BLaER1 (cell line): ENCODE results near the gene CLEC2D.
"Not testable (repeated sequence)": the region's sequence is repeated elsewhere in the genome, so short reads cannot be mapped to it uniquely, and the experiment has no call there.

Experiments
- H3K27ac ChIP-seq: shearing (Covaris generic); formaldehyde crosslinking; 2 replicates; pipeline ENCODE4 v1.8.1; 2022
- H3K27me3 ChIP-seq: shearing (Covaris generic); formaldehyde crosslinking; 2 replicates; pipeline ENCODE4 v1.8.1; 2022
- H3K36me3 ChIP-seq: shearing (Covaris generic); formaldehyde crosslinking; 2 replicates; pipeline ENCODE4 v1.8.1; 2022
- H3K4me1 ChIP-seq: shearing (Covaris generic); formaldehyde crosslinking; 2 replicates; pipeline ENCODE4 v1.8.1; 2022
- H3K4me2 ChIP-seq: shearing (Covaris generic); formaldehyde crosslinking; 2 replicates; pipeline ENCODE4 v1.8.1; 2022
- H3K4me3 ChIP-seq: shearing (Covaris generic); formaldehyde crosslinking; 2 replicates; pipeline ENCODE4 v1.8.1; 2022
- H3K9ac ChIP-seq: shearing (Covaris generic); formaldehyde crosslinking; 2 replicates; pipeline ENCODE4 v1.8.1; 2022
- H3K9me3 ChIP-seq: shearing (Covaris generic); formaldehyde crosslinking; 2 replicates; pipeline ENCODE4 v1.8.1; 2022
- H4K20me1 ChIP-seq: shearing (Covaris generic); formaldehyde crosslinking; 2 replicates; pipeline ENCODE4 v1.8.1; 2022
- Cebpa-rat ChIP-seq: shearing (Covaris generic); IDR thresholded peaks from 2 replicates; pipeline ENCODE4 v1.8.1; 2022

CLEC2D gene

DNA sequence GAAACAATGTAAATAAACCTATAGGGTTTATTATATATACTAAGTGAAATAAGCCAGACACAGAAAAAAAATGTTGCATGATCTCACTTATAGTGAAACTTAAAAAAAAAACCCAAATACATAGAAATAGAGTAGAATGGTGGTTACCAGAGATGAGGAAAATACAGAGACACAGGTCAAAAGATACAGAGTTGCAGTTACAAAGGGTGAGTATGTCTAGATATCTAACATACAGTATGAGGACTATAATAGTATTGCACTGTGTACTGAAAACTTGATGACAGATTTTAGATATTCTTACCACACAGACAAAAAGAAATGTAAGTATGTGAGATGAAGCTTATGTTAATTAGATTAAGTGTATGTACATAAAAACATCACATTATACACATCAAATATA is 28.1 kb downstream of the CLEC2D start:
- H3K9me3 ChIP-seq, result peaks cover 36% of the 10 kb centered on the region
- no peak overlapping the region for H3K4me3 ChIP-seq
- H3K27ac ChIP-seq, result no peak overlapping the region
- no peak overlapping the region for H3K9ac ChIP-seq
- H4K20me1 ChIP-seq, result no peaks in the 10 kb centered on the region
- no peaks in the 10 kb centered on the region for H3K27me3 ChIP-seq
- H3K36me3 ChIP-seq, result peaks cover 40% of the 10 kb centered on the region
- no peak for TF ChIP-seq Cebpa-rat
- H3K4me1 ChIP-seq, result peaks cover 13% of the 10 kb centered on the region
- no peak overlapping the region for H3K4me2 ChIP-seq

DNA sequence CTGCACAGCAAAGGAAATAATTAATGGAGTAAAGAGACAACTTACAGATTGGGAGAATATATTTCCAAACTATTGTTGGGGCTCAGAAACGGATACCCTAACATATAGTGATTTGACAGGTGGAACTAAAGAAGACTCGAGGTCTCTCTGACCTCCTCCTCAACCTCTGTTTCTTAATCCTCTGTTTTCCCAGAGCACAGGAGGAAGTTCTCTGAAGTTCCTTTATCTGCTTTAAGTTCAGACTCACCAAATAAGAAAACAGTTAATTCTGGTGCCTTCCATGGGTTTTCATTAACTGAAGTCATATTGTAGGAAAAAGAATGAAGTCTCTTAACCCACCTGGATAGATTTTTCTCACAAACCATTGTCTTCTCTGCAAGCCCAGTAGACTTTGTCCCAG is 29.2 kb downstream of the CLEC2D start:
- Histone ChIP-seq H3K27ac (no peak overlapping the region), H3K9ac (no peak overlapping the region), H4K20me1 (no peaks in the 10 kb centered on the region), H3K9me3 (peaks cover 34% of the 10 kb centered on the region), H3K4me2 (no peak overlapping the region), H3K27me3 (no peaks in the 10 kb centered on the region), H3K4me3 (no peak overlapping the region), H3K4me1 (peaks cover 15% of the 10 kb centered on the region), H3K36me3 (peaks cover 30% of the 10 kb centered on the region)
- TF ChIP-seq Cebpa-rat, result no peak

DNA sequence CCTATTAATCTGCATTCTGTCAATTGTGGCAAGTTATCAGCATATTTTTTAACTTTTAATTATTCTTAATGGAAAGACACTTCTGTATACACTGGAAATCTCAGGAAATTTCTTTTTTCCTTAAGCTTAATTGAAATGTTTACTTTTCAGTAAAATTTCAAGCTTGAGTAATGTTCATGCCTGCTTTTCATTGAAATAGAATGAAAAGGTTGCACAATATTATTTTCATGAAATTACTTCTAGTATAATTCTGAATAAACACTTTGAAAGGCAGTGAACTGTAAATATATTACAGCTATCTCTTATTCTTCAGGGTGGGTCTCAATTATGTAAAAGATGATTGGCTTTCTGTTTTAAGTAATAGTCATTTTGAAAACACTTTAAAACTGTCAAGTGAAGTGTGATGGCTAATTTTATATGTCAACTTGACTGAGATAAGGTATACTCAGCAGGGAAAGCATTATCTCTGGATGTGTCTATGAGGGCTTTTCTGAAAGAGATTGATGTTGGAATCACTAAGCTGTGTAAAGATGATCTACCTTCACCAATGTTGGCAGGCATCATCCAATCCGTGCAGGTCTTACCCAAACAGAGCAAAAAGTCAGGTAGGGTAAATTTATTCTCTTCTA is 29.9 kb downstream of the CLEC2D start:
- TF ChIP-seq Cebpa-rat, result no peak
- peaks cover 30% of the 10 kb centered on the region for H3K9me3 ChIP-seq
- peaks cover 23% of the 10 kb centered on the region for H3K36me3 ChIP-seq
- peaks cover 15% of the 10 kb centered on the region for H3K4me1 ChIP-seq
- H3K4me2 ChIP-seq, result no peak overlapping the region
- H3K27ac ChIP-seq, result no peak overlapping the region
- no peak overlapping the region for H3K9ac ChIP-seq
- no peaks in the 10 kb centered on the region for H4K20me1 ChIP-seq
- no peak overlapping the region for H3K4me3 ChIP-seq
- no peaks in the 10 kb centered on the region for H3K27me3 ChIP-seq

DNA sequence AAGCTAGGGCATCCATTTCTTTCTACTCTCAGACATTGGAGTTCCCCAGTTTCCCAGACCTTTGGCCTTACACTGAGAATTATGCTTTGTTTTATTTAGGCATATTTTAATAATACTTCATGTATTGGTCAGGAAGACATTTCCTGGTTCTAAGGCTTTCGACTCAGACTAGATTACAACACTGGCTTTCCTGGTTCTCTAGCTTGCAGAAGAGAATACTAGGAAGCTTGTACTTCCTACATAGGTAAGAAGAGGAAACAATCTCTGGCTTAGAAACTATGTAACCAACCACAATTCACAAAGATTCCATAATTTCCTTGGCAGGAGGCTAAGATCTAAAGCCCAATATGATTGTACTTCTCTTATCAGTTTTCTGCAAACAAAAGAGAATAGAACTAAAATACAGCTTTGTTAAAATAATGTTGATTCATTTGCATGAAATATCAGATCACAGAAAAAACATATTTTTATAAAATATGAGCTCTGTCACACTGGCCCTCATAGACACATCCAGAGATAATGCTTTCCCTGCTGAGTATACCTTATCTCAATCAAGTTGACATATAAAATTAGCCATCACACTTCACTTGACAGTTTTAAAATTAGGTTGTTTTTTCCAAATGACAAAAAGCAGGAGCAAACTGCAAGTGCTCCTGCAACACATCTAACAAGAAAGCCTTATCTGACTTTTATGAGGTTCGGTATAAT is 30.5 kb downstream of the CLEC2D start:
- Histone ChIP-seq H3K27me3 (no peaks in the 10 kb centered on the region), H3K36me3 (peaks cover 17% of the 10 kb centered on the region), H3K4me2 (no peak overlapping the region), H3K9ac (no peak overlapping the region), H4K20me1 (no peaks in the 10 kb centered on the region), H3K27ac (no peak overlapping the region), H3K9me3 (peaks cover 30% of the 10 kb centered on the region), H3K4me1 (peaks cover 15% of the 10 kb centered on the region), H3K4me3 (no peak overlapping the region)
- TF ChIP-seq Cebpa-rat, result no peak

DNA sequence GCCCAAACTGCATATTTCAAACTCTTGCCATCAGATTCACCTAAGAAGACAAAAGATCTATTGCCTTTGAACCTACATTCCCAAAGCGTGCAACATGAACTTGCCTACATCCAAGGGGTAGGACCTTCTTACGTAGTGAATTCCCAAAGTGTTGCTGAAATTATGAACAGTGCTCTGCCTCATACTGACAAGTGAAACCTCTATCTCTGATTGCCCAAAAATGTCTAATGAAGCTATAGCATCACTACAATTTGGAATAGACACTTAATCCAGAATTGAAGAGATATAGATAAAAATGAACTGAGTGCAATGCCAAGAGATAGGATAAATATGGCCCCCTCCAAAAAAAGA is 31.1 kb downstream of the CLEC2D start:
- H3K4me1 ChIP-seq, result peaks cover 15% of the 10 kb centered on the region
- H3K27ac ChIP-seq, result no peak overlapping the region
- peaks cover 28% of the 10 kb centered on the region for H3K9me3 ChIP-seq
- no peak overlapping the region for H3K4me3 ChIP-seq
- no peaks in the 10 kb centered on the region for H4K20me1 ChIP-seq
- no peaks in the 10 kb centered on the region for H3K27me3 ChIP-seq
- H3K9ac ChIP-seq, result no peak overlapping the region
- H3K4me2 ChIP-seq, result no peak overlapping the region
- H3K36me3 ChIP-seq, result peaks cover 11% of the 10 kb centered on the region
- no peak for TF ChIP-seq Cebpa-rat

DNA sequence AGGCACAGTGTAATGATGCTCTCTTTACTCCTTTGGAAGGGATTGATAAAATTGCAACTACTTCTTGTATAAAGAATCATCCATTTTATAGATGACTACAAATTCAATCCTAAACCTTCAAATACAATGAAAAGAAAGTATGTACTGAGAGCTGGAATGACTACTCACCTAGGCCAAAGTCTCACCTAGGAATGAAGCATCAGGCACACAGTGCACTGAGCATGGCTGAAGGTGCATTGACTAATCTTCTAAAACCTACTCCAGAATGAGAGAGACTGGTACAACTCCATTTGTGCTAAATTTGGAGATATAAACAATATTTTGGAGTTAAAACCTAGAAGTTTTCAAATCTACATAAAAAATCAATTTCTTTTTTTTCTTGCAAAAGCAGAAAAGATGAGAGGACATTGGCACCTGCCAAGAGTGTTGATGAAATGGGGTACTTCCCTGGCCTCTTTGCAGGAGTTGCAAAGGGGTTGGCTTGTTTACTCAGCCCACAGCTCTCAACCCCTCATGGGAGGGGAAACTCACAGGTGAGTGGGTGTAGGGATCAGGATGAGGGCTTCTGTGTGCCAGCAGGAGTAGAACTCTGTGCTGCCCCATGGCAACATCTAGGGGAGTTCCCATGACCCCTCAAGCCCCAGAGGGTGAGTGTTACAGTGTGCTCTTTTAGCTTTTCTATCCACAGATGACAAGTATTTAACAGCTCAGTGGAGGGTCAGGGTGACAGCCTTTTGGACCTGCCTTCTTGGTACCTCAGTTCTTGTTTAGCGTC is 32.1 kb downstream of the CLEC2D start:
- H3K4me1 ChIP-seq, result peaks cover 23% of the 10 kb centered on the region
- H4K20me1 ChIP-seq, result no peaks in the 10 kb centered on the region
- H3K36me3 ChIP-seq, result peaks cover 2% of the 10 kb centered on the region
- H3K27me3 ChIP-seq, result no peaks in the 10 kb centered on the region
- H3K9me3 ChIP-seq, result peaks cover 22% of the 10 kb centered on the region
- no peak overlapping the region for H3K4me3 ChIP-seq
- peak overlapping the region; percentile 18; the same call in 1 of the 2 replicates for H3K9ac ChIP-seq
- TF ChIP-seq Cebpa-rat, result no peak
- peak overlapping the region; percentile 35; the same call in 1 of the 2 replicates for H3K27ac ChIP-seq
- peak overlapping the region; percentile 56 for H3K4me2 ChIP-seq

DNA sequence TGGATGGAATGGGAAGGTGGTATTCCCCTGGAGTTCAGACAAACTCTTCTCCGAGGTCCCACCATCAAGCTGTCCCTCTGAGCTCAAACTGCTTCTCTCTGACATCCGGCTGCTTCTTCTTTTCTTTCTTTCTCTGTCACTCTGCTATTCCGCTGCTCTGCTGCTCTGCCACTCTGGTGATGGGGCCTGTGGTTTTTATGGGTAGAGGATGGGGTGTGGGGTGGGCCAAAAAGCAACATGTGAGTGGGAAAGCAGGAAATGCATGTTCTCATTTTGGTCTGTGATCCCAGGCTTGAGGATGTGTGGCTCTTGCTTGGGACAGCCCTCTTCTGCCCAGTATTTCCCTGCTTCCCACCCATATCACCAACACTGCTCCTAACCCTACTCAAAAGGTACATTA is 32.7 kb downstream of the CLEC2D start:
- peak overlapping the region; percentile 18; the same call in 1 of the 2 replicates for H3K9ac ChIP-seq
- H3K4me2 ChIP-seq, result peak overlapping the region; percentile 56
- H3K27me3 ChIP-seq, result no peaks in the 10 kb centered on the region
- H3K27ac ChIP-seq, result peak overlapping the region; percentile 35; the same call in 1 of the 2 replicates
- H4K20me1 ChIP-seq, result no peaks in the 10 kb centered on the region
- no peak for TF ChIP-seq Cebpa-rat
- peaks cover 24% of the 10 kb centered on the region for H3K4me1 ChIP-seq
- no peaks in the 10 kb centered on the region for H3K36me3 ChIP-seq
- H3K4me3 ChIP-seq, result no peak overlapping the region
- H3K9me3 ChIP-seq, result peaks cover 15% of the 10 kb centered on the region

DNA sequence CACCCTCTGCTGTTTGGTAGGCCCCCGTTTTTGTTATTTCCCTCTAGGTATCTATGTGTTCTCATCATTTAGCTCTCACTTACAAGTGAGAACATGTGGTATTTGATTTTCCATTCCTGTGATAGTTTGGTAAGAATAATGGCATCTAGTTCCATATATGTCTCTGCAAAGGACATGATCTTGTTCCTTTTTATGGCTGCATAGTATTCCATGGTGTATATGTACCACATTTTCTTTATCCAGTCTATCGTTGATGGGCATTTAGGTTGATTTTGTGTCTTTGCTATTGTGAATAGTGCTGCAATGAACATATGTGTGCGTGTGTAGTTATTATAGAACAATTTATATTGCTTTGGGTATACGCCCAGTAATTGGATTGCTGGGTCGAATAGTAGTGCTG is 35.0 kb downstream of the CLEC2D start:
- not testable (repeated sequence) for H3K4me2 ChIP-seq, H3K27ac ChIP-seq, H3K36me3 ChIP-seq, H3K9ac ChIP-seq, H4K20me1 ChIP-seq, H3K27me3 ChIP-seq, H3K4me3 ChIP-seq
- Histone ChIP-seq H3K4me1 (peaks cover 29% of the 10 kb centered on the region), H3K9me3 (peaks cover 11% of the 10 kb centered on the region)

DNA sequence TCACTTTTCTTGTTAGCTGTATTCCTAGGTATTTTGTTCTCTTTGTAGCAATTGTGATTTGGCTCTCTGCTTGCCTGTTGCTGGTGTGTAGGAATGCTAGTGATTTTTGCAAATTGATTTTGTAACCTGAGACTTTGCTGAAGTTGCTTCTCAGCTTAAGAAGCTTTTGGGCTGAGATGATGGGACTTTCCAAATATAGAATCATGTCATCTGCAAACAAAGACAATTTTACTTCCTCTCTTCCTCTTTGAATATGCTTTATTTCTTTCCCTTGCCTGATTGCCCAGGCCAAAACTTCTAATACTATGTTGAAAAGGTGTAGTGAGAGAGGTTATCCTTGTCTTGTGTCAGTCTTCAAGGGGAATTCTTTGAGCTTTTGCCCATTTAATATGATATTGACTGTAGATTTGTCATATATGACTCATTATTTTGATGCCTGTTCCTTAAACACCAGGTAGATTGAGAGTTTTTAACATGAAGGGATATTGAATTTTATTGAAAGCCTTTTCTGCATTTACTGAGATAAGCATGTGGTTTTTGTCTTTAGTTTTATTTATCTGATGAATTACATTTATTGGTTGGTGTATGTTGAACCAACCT is 36.7 kb downstream of the CLEC2D start:
- peaks cover 11% of the 10 kb centered on the region for H3K9me3 ChIP-seq
- no peaks in the 10 kb centered on the region for H4K20me1 ChIP-seq
- H3K9ac ChIP-seq, result no peak overlapping the region
- H3K4me2 ChIP-seq, result peak overlapping the region; percentile 58
- H3K4me3 ChIP-seq, result no peak overlapping the region
- no peaks in the 10 kb centered on the region for H3K36me3 ChIP-seq
- peaks cover 29% of the 10 kb centered on the region for H3K4me1 ChIP-seq
- no peak for TF ChIP-seq Cebpa-rat
- H3K27me3 ChIP-seq, result no peaks in the 10 kb centered on the region
- no peak overlapping the region; the same call in 1 of the 2 replicates for H3K27ac ChIP-seq
